ENCODE data around the gene RHOBTB1. TPM values are rescaled to one million over a fixed set of nuclear protein-coding genes. Genes with fewer than 3 reads are reported as not detected.
A peak's percentile ranks its signal among the peaks of the same experiment; 100 is the strongest.

Gene RHOBTB1
- total and polyA plus RNA-seq, 4 donors: 5.1 to 22.8 (median 12.2) TPM

DNA sequence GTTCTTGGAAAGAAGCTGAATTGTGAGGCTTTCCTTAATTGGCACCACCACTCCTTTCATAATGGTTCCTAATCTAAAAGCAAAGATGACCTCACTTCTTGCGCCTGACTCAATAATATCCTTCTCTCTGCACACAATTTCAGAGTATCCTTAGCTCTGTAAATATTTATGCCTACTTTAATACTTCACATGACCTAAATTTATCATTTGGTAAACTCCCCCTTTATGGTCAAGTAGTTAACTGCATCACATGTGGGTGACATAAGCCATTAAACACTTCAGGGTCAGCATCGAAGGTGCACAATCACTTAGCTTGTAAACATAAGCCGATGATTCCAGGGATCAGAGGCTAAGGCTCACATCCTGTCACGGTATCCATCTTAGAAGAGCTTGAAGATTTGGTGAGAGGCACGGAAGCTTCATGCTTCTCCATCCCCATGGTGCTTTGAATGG lies 7.3 kb upstream of the RHOBTB1 start:
- 90 to 94% methylated on average over 5 of the region's 5 CpGs for WGBS, 2 donors
- intact Hi-C loops (cut with DNase I): no loop called here

DNA sequence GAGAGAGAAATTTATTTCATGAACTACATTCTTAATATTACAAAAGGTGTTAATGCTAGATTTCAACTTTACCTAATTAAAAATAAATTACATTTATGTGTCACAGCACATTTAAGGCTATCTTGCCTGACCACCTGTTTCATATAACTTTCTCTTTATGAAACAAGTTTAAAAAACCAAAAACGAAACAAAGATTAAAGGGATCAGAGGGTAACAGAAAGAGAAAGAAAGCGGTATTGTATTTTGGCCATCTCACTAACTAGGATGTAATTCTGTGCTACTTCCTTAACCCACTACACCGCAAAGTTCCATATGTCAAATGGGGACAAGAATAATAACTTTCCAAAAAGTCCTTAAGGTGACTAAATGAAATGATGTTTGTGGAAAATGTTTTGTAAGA lies 6.3 kb upstream of the RHOBTB1 start:
- H3K27ac ChIP-seq (ENCODE audit: low read depth in 1 of 2, low read length in 2 of 2): no peak overlapping the region
- intact Hi-C loops (cut with DNase I): no loop called here
- ATAC-seq (ENCODE audit: low FRiP score) (no peak), DNase-seq (no peak)
- H3K9me3 ChIP-seq (ENCODE audit: control insufficient read depth, low read length): peaks cover 1% of the 10 kb centered on the region
- no peak overlapping the region for H3K4me3 ChIP-seq (ENCODE audit: low read length in 2 of 2)
- H3K36me3 ChIP-seq (ENCODE audit: control insufficient read depth in 1 of 2, insufficient read depth in 2 of 2, low read length in 1 of 2): no peaks in the 10 kb centered on the region
- WGBS, 2 donors: 91 to 93% methylated on average over 3 of the region's 3 CpGs
- no peaks in the 10 kb centered on the region for H3K4me1 ChIP-seq (ENCODE audit: control insufficient read depth in 1 of 2, insufficient read depth in 2 of 2, low read length in 2 of 2)
- no peaks in the 10 kb centered on the region for H3K27me3 ChIP-seq (ENCODE audit: control insufficient read depth in 1 of 2, insufficient read depth in 2 of 2, low read length in 1 of 2)

More for the DNA sequence above, 7.3 kb upstream of the RHOBTB1 start:
- no peak for ATAC-seq (ENCODE audit: low FRiP score)
- no peak overlapping the region for H3K27ac ChIP-seq (ENCODE audit: low read depth in 1 of 2, low read length in 2 of 2)
- H3K9me3 ChIP-seq (ENCODE audit: control insufficient read depth, low read length): peaks cover 1% of the 10 kb centered on the region
- DNase-seq: no peak
- H3K4me3 ChIP-seq (ENCODE audit: low read length in 2 of 2): no peak overlapping the region
- H3K36me3 ChIP-seq (ENCODE audit: control insufficient read depth in 1 of 2, insufficient read depth in 2 of 2, low read length in 1 of 2): no peaks in the 10 kb centered on the region
- H3K4me1 ChIP-seq (ENCODE audit: control insufficient read depth in 1 of 2, insufficient read depth in 2 of 2, low read length in 2 of 2): no peaks in the 10 kb centered on the region
- no peaks in the 10 kb centered on the region for H3K27me3 ChIP-seq (ENCODE audit: control insufficient read depth in 1 of 2, insufficient read depth in 2 of 2, low read length in 1 of 2)

DNA sequence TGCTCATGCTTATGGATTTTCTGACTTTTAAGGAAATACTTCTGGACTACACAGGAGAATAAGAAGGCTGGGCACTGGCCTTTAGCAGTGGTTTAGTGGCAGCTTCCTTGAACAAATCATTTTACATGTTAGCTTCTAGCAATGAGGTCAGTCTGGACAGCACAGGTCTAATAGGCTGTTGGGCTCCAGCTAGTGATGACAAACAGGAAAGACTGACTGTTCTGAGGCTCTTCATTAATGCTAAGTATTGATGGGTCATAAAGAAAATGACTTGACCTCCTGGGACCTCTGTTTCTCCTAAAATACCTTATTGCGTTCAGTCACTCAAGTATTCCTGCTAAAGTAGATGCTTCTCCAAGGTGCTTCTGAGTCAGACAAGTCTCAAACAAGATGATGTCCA lies 4.9 kb upstream of the RHOBTB1 start:
- ATAC-seq (ENCODE audit: low FRiP score): no peak
- no peak overlapping the region for H3K27ac ChIP-seq (ENCODE audit: low read depth in 1 of 2, low read length in 2 of 2)
- intact Hi-C loops (cut with DNase I): no loop called here
- no peaks in the 10 kb centered on the region for H3K4me1 ChIP-seq (ENCODE audit: control insufficient read depth in 1 of 2, insufficient read depth in 2 of 2, low read length in 2 of 2)
- no peaks in the 10 kb centered on the region for H3K36me3 ChIP-seq (ENCODE audit: control insufficient read depth in 1 of 2, insufficient read depth in 2 of 2, low read length in 1 of 2)
- WGBS, 2 donors: 93 to 95% methylated on average over 1 of the region's 1 CpG
- no peaks in the 10 kb centered on the region for H3K27me3 ChIP-seq (ENCODE audit: control insufficient read depth in 1 of 2, insufficient read depth in 2 of 2, low read length in 1 of 2)
- H3K4me3 ChIP-seq (ENCODE audit: low read length in 2 of 2): no peak overlapping the region
- DNase-seq: no peak
- H3K9me3 ChIP-seq (ENCODE audit: control insufficient read depth, low read length): peaks cover 1% of the 10 kb centered on the region

DNA sequence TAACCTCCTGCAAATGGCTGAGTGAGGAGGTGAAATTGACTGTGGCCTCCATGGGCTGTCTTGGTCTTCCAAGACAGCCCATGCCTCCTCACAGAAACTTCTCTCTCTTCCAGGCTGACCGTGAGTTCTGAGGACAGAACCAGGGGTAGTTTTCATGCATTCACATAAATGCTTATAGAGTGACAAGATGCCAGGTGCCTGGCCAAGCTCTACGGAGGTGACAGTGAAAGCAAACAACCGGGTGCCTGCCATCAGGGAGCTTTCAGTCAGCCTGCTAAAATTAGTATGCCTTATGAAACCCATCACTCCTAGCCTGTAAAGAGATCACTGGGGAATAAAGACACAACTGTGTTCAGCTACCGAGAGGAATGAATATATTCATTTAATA lies 919 bp upstream of the RHOBTB1 start:
- Histone ChIP-seq H3K27ac (ENCODE audit: low read depth in 1 of 2, low read length in 2 of 2) (peak overlapping the region in 1 of 2 donors; percentile 92), H3K27me3 (ENCODE audit: control insufficient read depth in 1 of 2, insufficient read depth in 2 of 2, low read length in 1 of 2) (no peaks in the 10 kb centered on the region), H3K4me1 (ENCODE audit: control insufficient read depth in 1 of 2, insufficient read depth in 2 of 2, low read length in 2 of 2) (no peaks in the 10 kb centered on the region), H3K4me3 (ENCODE audit: low read length in 2 of 2) (peak overlapping the region; percentile 91 to 95), H3K9me3 (ENCODE audit: control insufficient read depth, low read length) (peaks cover 1% of the 10 kb centered on the region), H3K36me3 (ENCODE audit: control insufficient read depth in 1 of 2, insufficient read depth in 2 of 2, low read length in 1 of 2) (no peaks in the 10 kb centered on the region)
- intact Hi-C loops (cut with DNase I): loop anchor here in 1 of 2 donors (5.0 kb wide), 1 partner anchor 38 kb away; no protein-coding TSS in a partner anchor
- DNase-seq (no peak), ATAC-seq (ENCODE audit: low FRiP score) (no peak)
- WGBS, 2 donors: 28 to 30% methylated on average over 4 of the region's 4 CpGs

DNA sequence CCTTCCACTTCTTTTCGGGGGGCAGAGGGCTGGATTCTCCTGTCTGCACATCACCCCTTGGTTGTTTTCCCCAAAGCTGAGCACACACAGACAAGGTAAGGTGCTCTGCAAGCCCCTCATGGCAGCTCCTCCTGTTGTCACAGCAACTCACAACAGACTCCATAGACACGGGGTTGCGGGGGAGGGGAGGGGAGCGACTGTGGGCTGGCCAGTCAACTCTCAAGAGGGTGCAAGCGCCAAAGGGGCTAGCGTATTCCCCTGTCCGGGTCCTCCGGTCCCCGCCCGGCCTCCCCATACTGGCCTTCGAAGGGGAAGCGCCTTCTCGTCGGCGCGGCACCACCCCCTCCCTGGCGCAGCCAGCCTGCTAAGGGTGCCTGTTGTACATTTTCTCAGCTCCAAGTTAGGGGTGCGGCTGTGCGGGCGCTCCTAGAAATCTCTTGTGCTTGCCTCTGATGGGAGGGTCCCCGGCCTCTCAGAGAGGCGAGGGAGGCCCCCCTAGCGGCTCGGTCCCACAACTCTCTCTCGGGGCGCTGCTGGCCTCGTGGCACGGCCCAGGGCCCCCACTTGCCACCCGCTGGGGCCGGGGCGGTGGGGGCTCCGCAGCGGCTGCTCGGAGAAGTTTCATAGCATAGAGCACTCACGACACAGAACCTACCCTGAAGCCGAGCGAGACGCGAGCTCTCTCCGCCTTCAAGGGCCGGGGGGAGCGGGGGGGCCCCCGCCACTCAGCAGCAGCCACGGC lies 498 bp downstream of the RHOBTB1 start:
- H3K27ac ChIP-seq (ENCODE audit: low read depth in 1 of 2, low read length in 2 of 2): peak overlapping the region; percentile 92 to 97
- peaks cover 1% of the 10 kb centered on the region for H3K9me3 ChIP-seq (ENCODE audit: control insufficient read depth, low read length)
- peak; percentile 71 for ATAC-seq (ENCODE audit: low FRiP score)
- no peaks in the 10 kb centered on the region for H3K36me3 ChIP-seq (ENCODE audit: control insufficient read depth in 1 of 2, insufficient read depth in 2 of 2, low read length in 1 of 2)
- H3K4me1 ChIP-seq (ENCODE audit: control insufficient read depth in 1 of 2, insufficient read depth in 2 of 2, low read length in 2 of 2): peaks cover 0 to 5% of the 10 kb centered on the region in 2 donors
- H3K27me3 ChIP-seq (ENCODE audit: control insufficient read depth in 1 of 2, insufficient read depth in 2 of 2, low read length in 1 of 2): no peaks in the 10 kb centered on the region
- peak overlapping the region; percentile 91 to 95 for H3K4me3 ChIP-seq (ENCODE audit: low read length in 2 of 2)
- intact Hi-C loops (cut with DNase I): loop anchor here in 1 of 2 donors (5.0 kb wide), 1 partner anchor 36 kb away; no protein-coding TSS in a partner anchor
- WGBS, 2 donors: 1% methylated on average over 43 to 44 of the region's 44 CpGs
- peak; percentile 83 to 89 for DNase-seq

DNA sequence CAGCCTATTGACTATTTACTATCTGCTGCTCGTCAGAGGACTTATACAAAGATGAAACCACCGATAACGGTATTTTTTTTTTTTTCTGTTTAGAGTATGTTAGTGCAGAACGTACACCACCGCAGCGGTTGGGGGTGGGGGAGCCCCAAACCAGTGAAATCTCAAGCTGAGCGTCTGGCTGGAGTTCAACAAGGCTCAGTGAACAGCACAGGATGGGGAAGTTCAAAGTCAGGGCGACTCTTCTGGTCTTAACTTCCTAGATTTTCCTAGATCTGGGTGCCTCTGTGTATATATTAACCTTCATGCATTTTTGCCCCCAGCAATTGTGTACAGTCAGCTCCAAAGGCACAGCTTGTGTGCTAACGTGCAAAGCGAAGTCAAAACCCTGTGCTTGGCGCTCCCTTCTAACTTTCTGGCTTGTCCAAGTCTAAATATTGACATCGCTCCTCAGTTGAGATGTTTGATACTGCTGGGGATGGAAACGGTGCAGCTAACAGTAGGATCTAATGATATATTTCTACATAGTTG lies 1.1 kb downstream of the RHOBTB1 start:
- Histone ChIP-seq H3K27ac (ENCODE audit: low read depth in 1 of 2, low read length in 2 of 2) (peak overlapping the region; percentile 92 to 97), H3K36me3 (ENCODE audit: control insufficient read depth in 1 of 2, insufficient read depth in 2 of 2, low read length in 1 of 2) (no peaks in the 10 kb centered on the region), H3K4me1 (ENCODE audit: control insufficient read depth in 1 of 2, insufficient read depth in 2 of 2, low read length in 2 of 2) (peaks cover 0 to 5% of the 10 kb centered on the region in 2 donors), H3K27me3 (ENCODE audit: control insufficient read depth in 1 of 2, insufficient read depth in 2 of 2, low read length in 1 of 2) (no peaks in the 10 kb centered on the region), H3K4me3 (ENCODE audit: low read length in 2 of 2) (peak overlapping the region; percentile 91 to 95), H3K9me3 (ENCODE audit: control insufficient read depth, low read length) (no peaks in the 10 kb centered on the region)
- ATAC-seq (ENCODE audit: low FRiP score) (peak; percentile 0), DNase-seq (peak in 1 of 2 donors; percentile 69)
- 0 to 1% methylated on average over 13 of the region's 13 CpGs for WGBS, 2 donors
- intact Hi-C loops (cut with DNase I): loop anchor here in 1 of 2 donors (5.0 kb wide), 1 partner anchor 36 kb away; no protein-coding TSS in a partner anchor

DNA sequence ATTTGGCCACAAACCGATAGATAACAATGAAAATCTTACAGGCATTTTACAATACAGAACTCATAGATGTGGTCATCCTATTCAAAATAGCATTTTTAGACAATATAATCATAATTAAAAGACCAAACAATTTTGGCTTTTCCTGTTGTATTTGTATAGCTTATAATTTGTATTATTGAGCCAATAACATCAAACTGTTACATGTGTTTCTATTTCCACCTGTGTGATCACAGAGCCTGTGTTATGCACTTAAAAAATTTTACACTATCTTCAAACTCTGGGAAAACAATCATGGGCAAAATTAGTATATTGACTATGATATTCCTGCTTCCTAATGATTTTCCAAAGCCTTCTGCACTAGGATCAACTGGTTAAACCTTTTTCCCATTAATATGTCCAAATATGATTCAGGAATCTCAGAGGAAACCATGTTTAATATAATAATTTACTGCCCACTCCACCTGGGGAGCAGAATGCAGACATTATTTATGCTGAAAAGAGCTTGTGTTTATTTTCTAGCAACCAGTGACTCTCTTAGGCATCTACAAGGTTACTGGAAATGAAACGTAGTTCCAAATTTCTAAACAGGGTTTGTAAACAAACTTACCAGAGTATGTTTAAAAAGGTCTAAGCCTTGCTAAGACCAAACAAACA lies 1.7 kb downstream of the RHOBTB1 start:
- ATAC-seq (ENCODE audit: low FRiP score): no peak

DNA sequence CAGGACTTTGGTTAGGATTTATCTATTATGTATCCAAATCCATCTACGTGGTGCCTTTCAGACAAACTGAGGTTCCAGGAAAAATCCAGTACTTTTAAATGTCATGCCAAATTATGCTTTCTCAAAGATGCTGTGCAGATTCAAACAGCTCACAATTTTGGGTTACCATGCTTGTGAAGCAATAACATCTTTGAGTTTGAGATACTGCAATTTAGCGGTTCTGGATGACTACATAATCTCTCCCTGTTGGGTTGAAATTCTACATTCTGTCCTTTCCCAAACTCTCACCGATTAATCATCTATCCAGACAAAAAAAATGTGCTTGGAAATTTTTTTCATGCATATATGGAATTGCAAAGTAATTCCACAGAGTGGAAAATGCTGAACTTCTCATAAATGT lies 3.5 kb downstream of the RHOBTB1 start:
- Histone ChIP-seq H3K4me1 (ENCODE audit: control insufficient read depth in 1 of 2, insufficient read depth in 2 of 2, low read length in 2 of 2) (peaks cover 0 to 8% of the 10 kb centered on the region in 2 donors), H3K27ac (ENCODE audit: low read depth in 1 of 2, low read length in 2 of 2) (no peak overlapping the region), H3K4me3 (ENCODE audit: low read length in 2 of 2) (no peak overlapping the region), H3K36me3 (ENCODE audit: control insufficient read depth in 1 of 2, insufficient read depth in 2 of 2, low read length in 1 of 2) (no peaks in the 10 kb centered on the region), H3K9me3 (ENCODE audit: control insufficient read depth, low read length) (no peaks in the 10 kb centered on the region), H3K27me3 (ENCODE audit: control insufficient read depth in 1 of 2, insufficient read depth in 2 of 2, low read length in 1 of 2) (no peaks in the 10 kb centered on the region)
- intact Hi-C loops (cut with DNase I): loop anchor here in 1 of 2 donors (5.0 kb wide), 1 partner anchor 33 kb away; no protein-coding TSS in a partner anchor
- no peak for ATAC-seq (ENCODE audit: low FRiP score)
- DNase-seq: no peak
- WGBS, 2 donors: 58 to 70% methylated on average over 3 of the region's 3 CpGs

More for the DNA sequence above, 1.7 kb downstream of the RHOBTB1 start:
- H3K4me3 ChIP-seq (ENCODE audit: low read length in 2 of 2): peak overlapping the region; percentile 91 to 95
- H3K36me3 ChIP-seq (ENCODE audit: control insufficient read depth in 1 of 2, insufficient read depth in 2 of 2, low read length in 1 of 2): no peaks in the 10 kb centered on the region
- WGBS, 2 donors: 5 to 14% methylated on average over 2 of the region's 2 CpGs
- H3K9me3 ChIP-seq (ENCODE audit: control insufficient read depth, low read length): no peaks in the 10 kb centered on the region
- intact Hi-C loops (cut with DNase I): loop anchor here in 1 of 2 donors (5.0 kb wide), 1 partner anchor 35 kb away; no protein-coding TSS in a partner anchor
- H3K4me1 ChIP-seq (ENCODE audit: control insufficient read depth in 1 of 2, insufficient read depth in 2 of 2, low read length in 2 of 2): peaks cover 0 to 5% of the 10 kb centered on the region in 2 donors
- H3K27me3 ChIP-seq (ENCODE audit: control insufficient read depth in 1 of 2, insufficient read depth in 2 of 2, low read length in 1 of 2): no peaks in the 10 kb centered on the region
- peak overlapping the region in 1 of 2 donors; percentile 97 for H3K27ac ChIP-seq (ENCODE audit: low read depth in 1 of 2, low read length in 2 of 2)
- no peak for DNase-seq
